ENCODE data around the gene ECPAS. TPM values are rescaled to one million over a fixed set of nuclear protein-coding genes. Genes with fewer than 3 reads are reported as not detected.
"Not testable (repeated sequence)": the region's sequence is repeated elsewhere in the genome, so short reads cannot be mapped to it uniquely, and the experiment has no call there.

The ECPAS gene
- total RNA-seq, 1 donor from 2014 or later: 64.3 TPM

- no peak overlapping the region for H3K4me3 ChIP-seq (ENCODE audit: low read depth, low read length)
- TF ChIP-seq, protein P1, sequence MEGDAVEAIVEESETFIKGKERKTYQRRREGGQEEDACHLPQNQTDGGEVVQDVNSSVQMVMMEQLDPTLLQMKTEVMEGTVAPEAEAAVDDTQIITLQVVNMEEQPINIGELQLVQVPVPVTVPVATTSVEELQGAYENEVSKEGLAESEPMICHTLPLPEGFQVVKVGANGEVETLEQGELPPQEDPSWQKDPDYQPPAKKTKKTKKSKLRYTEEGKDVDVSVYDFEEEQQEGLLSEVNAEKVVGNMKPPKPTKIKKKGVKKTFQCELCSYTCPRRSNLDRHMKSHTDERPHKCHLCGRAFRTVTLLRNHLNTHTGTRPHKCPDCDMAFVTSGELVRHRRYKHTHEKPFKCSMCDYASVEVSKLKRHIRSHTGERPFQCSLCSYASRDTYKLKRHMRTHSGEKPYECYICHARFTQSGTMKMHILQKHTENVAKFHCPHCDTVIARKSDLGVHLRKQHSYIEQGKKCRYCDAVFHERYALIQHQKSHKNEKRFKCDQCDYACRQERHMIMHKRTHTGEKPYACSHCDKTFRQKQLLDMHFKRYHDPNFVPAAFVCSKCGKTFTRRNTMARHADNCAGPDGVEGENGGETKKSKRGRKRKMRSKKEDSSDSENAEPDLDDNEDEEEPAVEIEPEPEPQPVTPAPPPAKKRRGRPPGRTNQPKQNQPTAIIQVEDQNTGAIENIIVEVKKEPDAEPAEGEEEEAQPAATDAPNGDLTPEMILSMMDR (conservative IDR thresholded peaks at IDR 0.05; ENCODE audit: low read depth, low read length): no peak
- no peak for DNase-seq (ENCODE audit: low read depth)
Measured at GRCh38 chr9:111501005-111501562, 16.9 kb upstream of the ECPAS start.

DNA sequence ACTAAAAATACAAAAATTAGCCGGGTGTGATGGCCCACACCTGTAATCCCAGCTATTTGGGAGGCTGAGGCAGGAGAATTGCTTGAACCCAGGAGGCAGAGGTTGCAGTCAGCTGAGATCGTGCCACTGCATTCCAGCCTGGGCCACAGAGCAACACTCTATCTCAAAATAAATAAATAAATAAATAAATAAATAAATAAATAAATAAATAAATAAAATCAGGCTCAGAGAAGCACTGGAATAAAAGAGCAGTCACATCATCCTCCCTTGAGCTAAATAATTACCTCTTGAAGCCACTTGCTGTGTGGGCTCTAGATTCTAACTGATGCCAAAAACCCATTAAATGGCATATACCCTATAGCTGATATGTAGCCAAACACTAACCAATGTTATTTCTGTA, 13.0 kb upstream of the ECPAS start:
- not testable (repeated sequence) for DNase-seq (ENCODE audit: low read depth); H3K4me3 ChIP-seq (ENCODE audit: low read depth, low read length)

GRCh38 chr9:111484572-111484894, 350 bp upstream of the ECPAS start:
- TF ChIP-seq, protein P1 (conservative IDR thresholded peaks at IDR 0.05; ENCODE audit: low read depth, low read length): no peak
- H3K4me3 ChIP-seq (ENCODE audit: low read depth, low read length): peak overlapping the region; percentile 92
- DNase-seq (ENCODE audit: low read depth): no peak

GRCh38 chr9:111483439-111483857, 735 bp downstream of the ECPAS start:
- TF ChIP-seq, protein P1 (conservative IDR thresholded peaks at IDR 0.05; ENCODE audit: low read depth, low read length): no peak
- DNase-seq (ENCODE audit: low read depth): no peak
- peak overlapping the region; percentile 92 for H3K4me3 ChIP-seq (ENCODE audit: low read depth, low read length)

DNA sequence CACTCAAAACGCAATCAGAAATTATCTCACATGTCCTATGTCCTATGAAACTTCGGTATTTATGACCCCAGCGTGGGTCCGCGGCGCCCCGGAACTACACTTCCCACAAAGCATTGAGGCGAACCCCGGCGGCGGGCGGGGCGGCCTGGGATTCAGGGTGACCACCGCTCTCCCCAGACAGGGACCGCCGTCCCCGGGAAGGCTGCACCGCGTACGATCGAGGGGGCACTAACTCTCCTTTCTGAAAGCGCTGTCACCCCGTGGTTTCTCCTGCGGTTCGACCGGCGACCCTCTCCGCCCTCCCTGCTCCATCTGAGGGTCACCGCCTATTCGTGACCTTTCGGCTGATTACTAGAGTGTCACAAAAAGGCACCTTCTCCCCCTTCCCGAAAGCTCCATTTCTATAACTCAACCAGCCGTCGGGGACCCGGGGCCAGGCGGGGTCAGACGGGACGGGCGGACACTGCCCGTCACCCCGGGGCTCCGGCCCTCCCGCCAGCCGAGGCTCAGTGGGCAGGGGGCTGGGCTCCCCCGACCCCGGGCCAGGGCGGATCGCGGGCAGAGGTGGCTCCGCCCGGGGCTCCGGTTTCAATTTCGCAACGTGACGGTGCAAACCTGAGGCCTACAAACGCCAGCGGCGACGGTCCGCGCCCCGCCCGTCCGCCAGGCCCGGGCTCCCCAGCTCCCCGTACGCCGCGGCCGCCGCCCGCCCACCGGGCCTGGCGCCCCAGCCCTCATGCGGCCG, 1.3 kb downstream of the ECPAS start:
- H3K4me3 ChIP-seq (ENCODE audit: low read depth, low read length): peak overlapping the region; percentile 92
- TF ChIP-seq, protein P1 (conservative IDR thresholded peaks at IDR 0.05; ENCODE audit: low read depth, low read length): no peak
- no peak for DNase-seq (ENCODE audit: low read depth)

- peak overlapping the region; percentile 92 for H3K4me3 ChIP-seq (ENCODE audit: low read depth, low read length)
- TF ChIP-seq, protein P1 (conservative IDR thresholded peaks at IDR 0.05; ENCODE audit: low read depth, low read length): no peak
- DNase-seq (ENCODE audit: low read depth): no peak
Measured at GRCh38 chr9:111481885-111482636, 2.1 kb downstream of the ECPAS start.

GRCh38 chr9:111477677-111478076, 6.5 kb downstream of the ECPAS start:
- H3K4me3 ChIP-seq (ENCODE audit: low read depth, low read length): no peak overlapping the region
- no peak for DNase-seq (ENCODE audit: low read depth)
- TF ChIP-seq, protein P1 (conservative IDR thresholded peaks at IDR 0.05; ENCODE audit: low read depth, low read length): no peak
